ENCODE measurements around the gene HNRNPU.

DNA sequence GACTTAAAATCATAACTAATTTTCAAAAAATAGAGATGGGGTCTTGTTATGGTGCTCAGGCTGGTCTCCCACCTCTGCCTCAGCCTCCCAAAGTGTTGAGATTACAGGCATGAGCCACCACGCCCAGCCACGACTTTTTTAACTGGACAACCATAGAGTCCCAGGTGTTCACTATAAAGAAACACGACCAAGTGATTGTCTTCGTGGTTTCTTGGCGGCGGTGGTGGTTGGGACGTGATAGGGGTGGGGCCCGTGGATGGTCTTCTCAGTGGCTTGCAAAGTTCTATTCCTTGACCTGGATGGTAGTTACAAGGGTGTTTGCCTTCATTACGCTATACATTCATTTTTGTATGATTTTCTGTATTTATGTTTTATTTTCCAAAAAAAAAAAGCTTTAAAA is 63.5 kb downstream of the HNRNPU start:
- TF ChIP-seq, protein P1, sequence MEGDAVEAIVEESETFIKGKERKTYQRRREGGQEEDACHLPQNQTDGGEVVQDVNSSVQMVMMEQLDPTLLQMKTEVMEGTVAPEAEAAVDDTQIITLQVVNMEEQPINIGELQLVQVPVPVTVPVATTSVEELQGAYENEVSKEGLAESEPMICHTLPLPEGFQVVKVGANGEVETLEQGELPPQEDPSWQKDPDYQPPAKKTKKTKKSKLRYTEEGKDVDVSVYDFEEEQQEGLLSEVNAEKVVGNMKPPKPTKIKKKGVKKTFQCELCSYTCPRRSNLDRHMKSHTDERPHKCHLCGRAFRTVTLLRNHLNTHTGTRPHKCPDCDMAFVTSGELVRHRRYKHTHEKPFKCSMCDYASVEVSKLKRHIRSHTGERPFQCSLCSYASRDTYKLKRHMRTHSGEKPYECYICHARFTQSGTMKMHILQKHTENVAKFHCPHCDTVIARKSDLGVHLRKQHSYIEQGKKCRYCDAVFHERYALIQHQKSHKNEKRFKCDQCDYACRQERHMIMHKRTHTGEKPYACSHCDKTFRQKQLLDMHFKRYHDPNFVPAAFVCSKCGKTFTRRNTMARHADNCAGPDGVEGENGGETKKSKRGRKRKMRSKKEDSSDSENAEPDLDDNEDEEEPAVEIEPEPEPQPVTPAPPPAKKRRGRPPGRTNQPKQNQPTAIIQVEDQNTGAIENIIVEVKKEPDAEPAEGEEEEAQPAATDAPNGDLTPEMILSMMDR (IDR thresholded peaks at IDR 0.05; ENCODE audit: low read length): no peak
- no peak for TF ChIP-seq EZH2 (IDR thresholded peaks at IDR 0.05; ENCODE audit: borderline replicate concordance, low read length)

Data from OCI-LY1 (cell line).